GM12892 (cell line): ENCODE data around the gene TLK2.
"Not testable (repeated sequence)": the region's sequence is repeated elsewhere in the genome, so short reads cannot be mapped to it uniquely, and the experiment has no call there.

Source experiments
- POLR2A ChIP-seq: IDR thresholded peaks from 2 replicates; pipeline ENCODE4 v1.6.1; 2011; ENCODE audit warnings: low read depth, low read length, control low read depth
- POLR2AphosphoS5 ChIP-seq: IDR thresholded peaks from 2 replicates; pipeline ENCODE4 v1.6.1; 2011; ENCODE audit warnings: low read depth, low read length, control low read depth
- TAF1 ChIP-seq: IDR thresholded peaks from 2 replicates; pipeline ENCODE4 v1.6.1; 2011; ENCODE audit warnings: low read depth, mild to moderate bottlenecking, control low read depth, low read length, borderline replicate concordance

DNA sequence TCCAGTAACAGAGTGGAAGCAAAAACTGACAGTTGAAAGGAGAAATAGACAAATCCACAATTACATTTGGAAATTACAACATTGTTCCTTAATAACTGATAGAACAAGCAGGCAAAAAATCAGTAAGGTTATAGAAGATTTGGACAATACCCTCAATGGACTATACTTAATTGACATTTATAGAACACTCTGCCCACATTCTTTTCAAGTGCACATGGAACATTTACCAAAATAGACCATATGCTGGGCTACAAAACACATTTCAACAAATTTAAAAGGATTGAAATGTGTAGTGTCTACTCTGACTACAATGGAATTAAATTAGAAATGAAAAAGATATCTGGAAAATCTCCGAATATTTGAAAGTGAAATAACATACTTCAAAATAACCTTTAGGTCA, 21.8 kb downstream of the TLK2 start:
- not testable (repeated sequence) for TF ChIP-seq POLR2A, POLR2AphosphoS5, TAF1
